HG03108 (cell line): ENCODE measurements around the gene ZNF692.
A peak's percentile ranks its signal among the peaks of the same experiment; 100 is the strongest.

Source experiments
- ATAC-seq: cut with Tn5 transposase; IDR thresholded peaks from one replicate; pipeline ENCODE4 v1.9.1; 2021; ENCODE audit warnings: moderate library complexity; ENCODE audit not compliant: unreplicated experiment

Gene ZNF692

GRCh38 chr1:248881261-248881660 is 22.4 kb upstream of the ZNF692 start:
- ATAC-seq = no peak

GRCh38 chr1:248873993-248874533 is 15.2 kb upstream of the ZNF692 start:
- ATAC-seq = peak; percentile 70

- peak; percentile 77 for ATAC-seq
Observed at GRCh38 chr1:248873409-248873992, 14.6 kb upstream of the ZNF692 start.

- ATAC-seq = peak; percentile 24
Observed at GRCh38 chr1:248872752-248873408, 14.0 kb upstream of the ZNF692 start.

DNA sequence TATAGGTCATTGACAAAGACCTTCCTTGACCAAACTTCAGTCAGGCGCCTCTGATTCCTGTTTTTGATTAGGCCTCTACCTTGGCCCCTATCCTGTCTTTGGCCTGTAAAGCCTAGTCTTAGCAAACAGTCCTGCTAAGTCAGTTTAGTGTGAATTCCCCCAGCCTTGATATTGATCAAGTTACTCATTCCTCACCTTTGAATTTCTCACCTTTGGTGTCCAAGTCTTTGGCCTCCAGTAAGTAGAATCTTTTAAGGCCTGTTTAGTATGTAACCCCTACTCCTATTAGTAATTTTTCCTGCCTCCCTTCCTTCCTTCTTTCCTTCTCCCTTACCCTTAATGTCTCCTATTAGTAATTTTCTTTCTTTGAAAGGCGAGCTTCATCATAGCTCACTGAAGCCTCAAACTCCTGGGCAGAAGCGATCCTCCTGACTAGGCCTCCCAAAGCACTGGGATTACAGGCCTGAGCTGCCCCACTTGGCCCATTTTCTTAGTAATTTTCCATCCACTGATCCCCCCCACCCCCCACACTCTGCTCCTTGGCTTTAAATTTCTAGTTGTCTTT is 13.0 kb upstream of the ZNF692 start:
- no peak for ATAC-seq

GRCh38 chr1:248862998-248863881 is 4.4 kb upstream of the ZNF692 start:
- peak; percentile 67 for ATAC-seq

GRCh38 chr1:248862695-248862997 is 3.8 kb upstream of the ZNF692 start:
- ATAC-seq = peak; percentile 1

- ATAC-seq = no peak
Observed at GRCh38 chr1:248861616-248862015, 2.7 kb upstream of the ZNF692 start.

DNA sequence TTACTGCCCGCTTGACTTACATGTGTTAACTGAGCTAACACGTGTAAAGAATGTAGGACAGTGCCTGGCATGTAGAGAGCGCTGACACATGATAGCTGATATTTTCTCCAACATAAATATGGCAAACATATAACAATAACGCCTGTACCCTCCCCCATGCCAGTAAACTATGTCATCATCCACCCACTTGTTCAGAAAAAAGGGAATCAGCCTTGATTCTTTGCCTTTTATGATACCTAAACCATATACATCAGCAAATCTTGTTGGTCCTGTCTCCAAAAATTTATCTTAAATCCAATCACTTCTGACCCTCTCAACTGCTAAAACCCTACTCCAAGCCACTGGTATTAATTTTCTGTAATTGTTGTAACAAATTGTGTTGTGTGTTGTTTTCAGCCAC is 1.1 kb upstream of the ZNF692 start:
- ATAC-seq = no peak

GRCh38 chr1:248858096-248858890 is 592 bp downstream of the ZNF692 start:
- ATAC-seq = peak; percentile 23

DNA sequence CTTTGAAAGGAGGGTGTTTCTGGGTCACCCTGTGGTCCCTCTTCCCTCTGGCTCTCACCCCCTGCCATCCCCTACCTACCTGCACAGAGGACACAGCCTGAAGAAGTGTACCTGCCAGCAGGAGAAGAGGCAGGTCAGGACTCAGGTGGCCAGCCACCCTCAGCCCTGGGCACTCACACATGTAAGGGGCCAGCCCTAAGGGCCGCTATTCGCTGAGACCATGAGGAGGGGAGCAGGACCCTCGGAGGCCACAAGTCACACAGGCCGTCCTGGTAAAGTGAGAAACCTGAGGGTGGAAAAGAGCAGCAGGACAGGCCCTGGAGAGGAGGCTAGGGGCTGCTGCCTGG is 1.2 kb downstream of the ZNF692 start:
- no peak for ATAC-seq

- no peak for ATAC-seq
Observed at GRCh38 chr1:248857201-248857600, 1.7 kb downstream of the ZNF692 start.

GRCh38 chr1:248856176-248856575 is 2.7 kb downstream of the ZNF692 start:
- ATAC-seq = no peak

- no peak for ATAC-seq
Observed at GRCh38 chr1:248855580-248855979, 3.3 kb downstream of the ZNF692 start.

DNA sequence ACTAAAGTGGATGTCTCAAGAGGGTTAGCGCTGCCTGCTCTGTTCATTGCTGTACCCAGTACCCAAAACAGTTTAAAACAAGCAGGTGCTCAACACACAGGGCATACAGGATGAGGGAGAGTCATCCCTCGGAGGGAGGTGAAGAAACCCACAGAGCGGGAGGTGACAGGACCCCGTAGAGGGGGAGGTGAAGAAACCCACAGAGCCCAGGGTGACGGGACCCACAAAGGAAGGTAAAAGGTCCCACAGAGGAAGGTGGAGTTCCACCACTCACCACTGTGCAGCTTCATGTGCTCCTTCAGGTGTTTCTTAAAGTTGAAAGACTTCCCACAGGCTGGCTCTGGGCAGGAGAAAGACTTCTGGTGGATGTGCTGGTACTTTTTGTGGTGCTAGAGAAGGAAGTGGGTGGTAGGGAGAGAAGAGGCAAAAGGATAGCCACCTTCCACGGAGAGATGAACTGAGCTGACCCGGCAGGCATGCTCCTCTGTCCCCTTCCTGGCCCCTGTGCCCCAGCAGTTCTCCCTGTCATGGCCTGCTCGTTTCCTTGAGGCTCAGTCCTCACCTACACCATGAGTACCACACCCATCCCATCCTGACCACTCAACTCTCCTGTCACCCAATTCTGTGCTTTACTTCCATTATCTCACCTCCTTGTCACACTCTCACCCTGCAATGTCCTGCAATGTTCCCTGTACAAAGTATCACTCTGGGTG is 5.1 kb downstream of the ZNF692 start:
- no peak for ATAC-seq

- no peak for ATAC-seq
Observed at GRCh38 chr1:248852481-248853405, 6.1 kb downstream of the ZNF692 start.

DNA sequence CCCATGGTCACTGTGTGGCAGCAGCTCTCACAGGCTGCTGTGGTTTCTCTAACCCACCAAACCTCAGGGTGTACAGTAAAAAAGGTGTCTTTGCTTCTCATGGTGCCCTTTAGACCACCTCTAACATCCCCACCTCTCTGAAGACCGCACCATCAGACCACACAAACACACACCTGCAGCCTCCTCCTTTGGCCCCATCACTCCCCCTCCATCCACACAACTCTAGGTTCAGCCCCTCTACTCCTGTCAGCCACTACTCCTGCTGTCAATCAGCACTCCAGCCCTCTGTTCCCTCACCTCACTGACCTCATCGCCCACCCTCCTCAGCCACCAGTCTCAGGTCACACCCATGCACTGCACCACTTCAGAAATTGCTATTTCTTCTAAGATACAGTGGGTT is 7.5 kb downstream of the ZNF692 start:
- ATAC-seq = no peak

DNA sequence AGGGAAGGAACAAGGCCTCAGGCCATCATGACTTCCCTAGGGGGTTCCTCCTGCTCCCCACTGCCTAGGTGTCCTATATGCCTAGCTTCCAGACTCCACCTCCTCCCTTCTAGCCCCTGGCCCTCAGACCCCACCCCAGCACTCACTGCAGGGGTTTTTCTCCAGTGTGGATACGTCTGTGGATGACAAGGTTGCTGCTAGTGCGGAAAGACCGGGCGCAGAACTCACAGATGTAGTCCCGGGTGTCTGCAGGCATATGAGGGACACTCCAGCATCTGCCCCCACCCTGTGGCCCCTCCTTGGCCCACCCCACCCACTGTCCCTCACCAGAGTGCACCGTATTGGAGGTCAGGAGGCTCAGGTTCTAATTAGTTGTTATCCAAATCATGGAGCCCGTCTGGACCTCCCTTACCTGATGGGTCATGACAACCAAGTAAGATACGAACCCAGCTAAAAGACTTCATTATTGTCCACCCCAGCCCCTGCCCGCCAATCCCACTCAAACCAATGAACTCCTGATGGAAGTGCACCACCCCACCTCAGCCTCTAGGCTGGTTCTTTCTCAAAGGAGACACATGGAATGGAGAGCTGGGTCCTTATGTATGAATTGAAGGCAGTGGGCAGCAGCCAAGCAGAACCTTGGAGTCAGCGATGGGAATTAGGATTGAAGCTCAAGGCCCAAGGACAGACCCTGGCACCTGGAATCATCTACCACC is 8.2 kb downstream of the ZNF692 start:
- no peak for ATAC-seq
